HEK293T (cell line): ENCODE results near the gene RBM11.

Experiments used
- CTCF ChIA-PET: fragments of 350-600 bp; formaldehyde crosslinking; extraction: SDS; loops from one replicate; lab custom pipeline; 2021; ENCODE audit warnings: antibody characterized with exemption, inconsistent platforms; lab: Yijun Ruan, JAX
- POLR2A ChIA-PET: fragments of 350-600 bp; formaldehyde crosslinking; extraction: SDS; loops from one replicate; lab custom pipeline; 2020; ENCODE audit warnings: antibody characterized with exemption, inconsistent platforms; lab: Yijun Ruan, JAX
- DNase-seq: peaks from one replicate; pipeline ENCODE4 v3.0.0; 2012; ENCODE audit warnings: mixed read lengths; ENCODE audit errors: extremely low spot score
- ARNT ChIP-seq: fragments of 450-650 bp; IDR thresholded peaks from 2 replicates; pipeline ENCODE4 v1.6.1; 2017; ENCODE audit warnings: mild to moderate bottlenecking
- BHLHE40 ChIP-seq: fragments of 450-650 bp; IDR thresholded peaks from 2 replicates; pipeline ENCODE4 v1.6.1; 2016; ENCODE audit warnings: mild to moderate bottlenecking, moderate library complexity, borderline replicate concordance
- CTBP1 ChIP-seq: fragments of 450-650 bp; IDR thresholded peaks from 2 replicates; pipeline ENCODE4 v1.6.1; 2016; ENCODE audit warnings: borderline replicate concordance
- ELF4 ChIP-seq: fragments of 450-650 bp; IDR thresholded peaks from 2 replicates; pipeline ENCODE4 v1.6.1; 2017; ENCODE audit warnings: antibody characterized with exemption
- FOXA1 ChIP-seq: fragments of 450-650 bp; IDR thresholded peaks from 2 replicates; pipeline ENCODE4 v1.6.1; 2016; ENCODE audit warnings: mild to moderate bottlenecking
- FOXK2 ChIP-seq: fragments of 450-650 bp; IDR thresholded peaks from 2 replicates; pipeline ENCODE4 v1.6.1; 2016; ENCODE audit warnings: mild to moderate bottlenecking
- FOXM1 ChIP-seq: fragments of 450-650 bp; IDR thresholded peaks from 2 replicates; pipeline ENCODE4 v1.6.1; 2017; ENCODE audit warnings: mild to moderate bottlenecking, borderline replicate concordance
- HDGF ChIP-seq: fragments of 450-650 bp; IDR thresholded peaks from 2 replicates; pipeline ENCODE4 v1.6.1; 2017; ENCODE audit warnings: antibody characterized with exemption, borderline replicate concordance
- L3MBTL2 ChIP-seq: fragments of 450-650 bp; conservative IDR thresholded peaks from 2 replicates; pipeline ENCODE4 v1.6.1; 2016; ENCODE audit warnings: mild to moderate bottlenecking
- LEF1 ChIP-seq: fragments of 450-650 bp; IDR thresholded peaks from 2 replicates; pipeline ENCODE4 v1.6.1; 2017; ENCODE audit warnings: mild to moderate bottlenecking, borderline replicate concordance
- NFRKB ChIP-seq: fragments of 450-650 bp; IDR thresholded peaks from 2 replicates; pipeline ENCODE4 v1.6.1; 2016; ENCODE audit warnings: mild to moderate bottlenecking, moderate library complexity
- PKNOX1 ChIP-seq: fragments of 450-650 bp; IDR thresholded peaks from 2 replicates; pipeline ENCODE4 v1.6.1; 2016
- SP1 ChIP-seq: fragments of 450-650 bp; IDR thresholded peaks from 2 replicates; pipeline ENCODE4 v1.6.1; 2017
- SUZ12 ChIP-seq: fragments of 450-650 bp; IDR thresholded peaks from 2 replicates; pipeline ENCODE4 v1.6.1; 2016; ENCODE audit warnings: mild to moderate bottlenecking
- TARDBP ChIP-seq: fragments of 450-650 bp; IDR thresholded peaks from 2 replicates; pipeline ENCODE4 v1.6.1; 2016
- ZNF384 ChIP-seq: fragments of 450-650 bp; IDR thresholded peaks from 2 replicates; pipeline ENCODE4 v1.6.1; 2016

RBM11 gene

GRCh38 chr21:14229399-14229798 lies 13.4 kb downstream of the RBM11 start:
- POLR2A ChIA-PET = no interaction called here
- CTCF ChIA-PET = no interaction called here
- TF ChIP-seq PKNOX1 = no peak
- TF ChIP-seq NFRKB = no peak
- TF ChIP-seq L3MBTL2 = no peak
- TF ChIP-seq HDGF = no peak
- no peak for TF ChIP-seq ZNF384
- TF ChIP-seq FOXK2 = no peak
- TF ChIP-seq TARDBP = no peak
- no peak for TF ChIP-seq BHLHE40
- TF ChIP-seq FOXA1 = no peak
- TF ChIP-seq CTBP1 = no peak
- TF ChIP-seq LEF1 = no peak
- no peak for DNase-seq

- ChIA-PET POLR2A (no interaction called here), CTCF (no interaction called here)
- no peak for DNase-seq
- no peak for TF ChIP-seq HDGF
- no peak for TF ChIP-seq ZNF384
- TF ChIP-seq SUZ12 = no peak
- TF ChIP-seq FOXA1 = no peak
- TF ChIP-seq TARDBP = no peak
Measured at GRCh38 chr21:14235101-14235500, 19.1 kb downstream of the RBM11 start.

- CTCF ChIA-PET = no interaction called here
Measured at GRCh38 chr21:14236180-14236579, 20.2 kb downstream of the RBM11 start.

GRCh38 chr21:14239281-14239680 lies 23.3 kb downstream of the RBM11 start:
- CTCF ChIA-PET = no interaction called here
- TF ChIP-seq FOXK2 = no peak
- no peak for TF ChIP-seq SP1
- TF ChIP-seq NFRKB = no peak
- no peak for TF ChIP-seq FOXM1
- no peak for TF ChIP-seq BHLHE40
- no peak for TF ChIP-seq FOXA1
- TF ChIP-seq CTBP1 = no peak
- POLR2A ChIA-PET = no interaction called here
- DNase-seq = no peak

More at GRCh38 chr21:14236180-14236579, 20.2 kb downstream of the RBM11 start:
- TF ChIP-seq SP1 (no peak), SUZ12 (no peak), FOXA1 (no peak), FOXM1 (no peak), ELF4 (no peak), ZNF384 (no peak), NFRKB (no peak), PKNOX1 (no peak), CTBP1 (no peak), FOXK2 (no peak), TARDBP (no peak), HDGF (no peak), ARNT (no peak), LEF1 (no peak), L3MBTL2 (no peak)
- POLR2A ChIA-PET = no interaction called here
- no peak for DNase-seq

GRCh38 chr21:14241297-14241696 lies 25.3 kb downstream of the RBM11 start:
- CTCF ChIA-PET = no interaction called here

GRCh38 chr21:14243461-14243860 lies 27.5 kb downstream of the RBM11 start:
- ChIA-PET POLR2A (no interaction called here), CTCF (no interaction called here)
- DNase-seq = no peak
- TF ChIP-seq SP1 (no peak), ZNF384 (no peak), FOXA1 (no peak), BHLHE40 (no peak), SUZ12 (no peak), NFRKB (no peak), PKNOX1 (no peak), ELF4 (no peak), FOXK2 (no peak), L3MBTL2 (no peak), TARDBP (no peak), LEF1 (no peak), CTBP1 (no peak), HDGF (no peak), FOXM1 (no peak), ARNT (no peak)

More at GRCh38 chr21:14241297-14241696, 25.3 kb downstream of the RBM11 start:
- POLR2A ChIA-PET = no interaction called here
- no peak for DNase-seq
- TF ChIP-seq ELF4 (no peak), HDGF (no peak), L3MBTL2 (no peak), FOXA1 (no peak), ZNF384 (no peak), ARNT (no peak), TARDBP (no peak)

- DNase-seq = no peak
Measured at GRCh38 chr21:14243874-14244273, 27.9 kb downstream of the RBM11 start.

More at GRCh38 chr21:14243874-14244273, 27.9 kb downstream of the RBM11 start:
- CTCF ChIA-PET = no interaction called here
- TF ChIP-seq ELF4 = no peak
- TF ChIP-seq LEF1 = no peak
- no peak for TF ChIP-seq ARNT
- TF ChIP-seq CTBP1 = no peak
- TF ChIP-seq HDGF = no peak
- TF ChIP-seq FOXK2 = no peak
- no peak for TF ChIP-seq ZNF384
- TF ChIP-seq L3MBTL2 = no peak
- TF ChIP-seq SUZ12 = no peak
- no peak for TF ChIP-seq NFRKB
- POLR2A ChIA-PET = no interaction called here
